Measurements from ENCODE around the gene HCFC1R1. TPM values are rescaled to one million over a fixed set of nuclear protein-coding genes. Genes with fewer than 3 reads are reported as not detected.

The HCFC1R1 gene, protein sequence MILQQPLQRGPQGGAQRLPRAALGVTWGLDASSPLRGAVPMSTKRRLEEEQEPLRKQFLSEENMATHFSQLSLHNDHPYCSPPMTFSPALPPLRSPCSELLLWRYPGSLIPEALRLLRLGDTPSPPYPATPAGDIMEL
- 10 to 100 TPM; 17.8 to 30.9 (median 27.9) TPM for total RNA-seq

DNA sequence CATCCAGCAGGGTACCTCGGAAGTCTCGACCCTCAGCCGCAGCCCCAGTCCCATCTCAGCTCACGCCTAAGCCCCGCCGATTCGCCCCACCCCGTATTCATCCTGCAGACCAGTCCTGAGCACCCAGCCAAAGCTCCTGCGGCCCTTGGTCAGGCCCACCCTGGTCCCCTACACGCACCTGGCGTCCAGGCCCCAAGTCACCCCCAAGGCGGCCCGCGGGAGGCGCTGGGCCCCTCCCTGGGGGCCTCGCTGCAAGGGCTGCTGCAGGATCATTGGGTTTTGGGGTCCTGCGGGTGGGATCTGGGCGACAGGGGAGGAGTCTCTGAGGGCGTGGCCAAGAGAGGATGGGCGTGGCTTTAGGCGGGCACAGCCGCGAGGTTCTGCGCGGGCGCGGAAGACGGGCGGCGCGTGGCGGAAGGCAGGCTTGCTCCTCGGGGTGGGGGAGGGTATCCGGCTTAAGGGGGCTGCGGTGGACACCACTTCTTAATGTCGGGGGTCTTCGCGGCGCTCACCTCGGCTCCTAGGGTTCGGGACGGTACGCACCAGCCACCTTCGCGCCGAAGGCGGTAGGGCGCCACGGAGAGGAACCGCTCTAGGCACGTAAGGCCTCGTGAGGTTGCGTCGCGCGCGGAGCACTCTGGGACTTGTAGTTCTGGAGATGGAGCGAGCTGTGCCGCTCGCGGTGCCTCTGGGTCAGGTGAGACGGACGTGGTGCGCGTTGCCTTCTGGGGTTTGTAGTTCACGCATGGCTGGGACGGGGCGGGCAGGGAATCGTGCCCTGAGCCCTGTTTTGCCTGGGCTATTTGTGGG, at the start of gene HCFC1R1, which contains the start of gene THOC6:
TSS of gene HCFC1R1 (minus strand) at position 274 of the 810 bp plus-strand sequence. CDS start at position 273, 1 bp downstream.
TSS of gene THOC6 (plus strand) at position 367 of the 810 bp plus-strand sequence. CDS start at position 659, 292 bp downstream.
- TF ChIP-seq, protein P1, sequence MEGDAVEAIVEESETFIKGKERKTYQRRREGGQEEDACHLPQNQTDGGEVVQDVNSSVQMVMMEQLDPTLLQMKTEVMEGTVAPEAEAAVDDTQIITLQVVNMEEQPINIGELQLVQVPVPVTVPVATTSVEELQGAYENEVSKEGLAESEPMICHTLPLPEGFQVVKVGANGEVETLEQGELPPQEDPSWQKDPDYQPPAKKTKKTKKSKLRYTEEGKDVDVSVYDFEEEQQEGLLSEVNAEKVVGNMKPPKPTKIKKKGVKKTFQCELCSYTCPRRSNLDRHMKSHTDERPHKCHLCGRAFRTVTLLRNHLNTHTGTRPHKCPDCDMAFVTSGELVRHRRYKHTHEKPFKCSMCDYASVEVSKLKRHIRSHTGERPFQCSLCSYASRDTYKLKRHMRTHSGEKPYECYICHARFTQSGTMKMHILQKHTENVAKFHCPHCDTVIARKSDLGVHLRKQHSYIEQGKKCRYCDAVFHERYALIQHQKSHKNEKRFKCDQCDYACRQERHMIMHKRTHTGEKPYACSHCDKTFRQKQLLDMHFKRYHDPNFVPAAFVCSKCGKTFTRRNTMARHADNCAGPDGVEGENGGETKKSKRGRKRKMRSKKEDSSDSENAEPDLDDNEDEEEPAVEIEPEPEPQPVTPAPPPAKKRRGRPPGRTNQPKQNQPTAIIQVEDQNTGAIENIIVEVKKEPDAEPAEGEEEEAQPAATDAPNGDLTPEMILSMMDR (IDR thresholded peaks at IDR 0.05; ENCODE audit: low read depth), result no peak

DNA sequence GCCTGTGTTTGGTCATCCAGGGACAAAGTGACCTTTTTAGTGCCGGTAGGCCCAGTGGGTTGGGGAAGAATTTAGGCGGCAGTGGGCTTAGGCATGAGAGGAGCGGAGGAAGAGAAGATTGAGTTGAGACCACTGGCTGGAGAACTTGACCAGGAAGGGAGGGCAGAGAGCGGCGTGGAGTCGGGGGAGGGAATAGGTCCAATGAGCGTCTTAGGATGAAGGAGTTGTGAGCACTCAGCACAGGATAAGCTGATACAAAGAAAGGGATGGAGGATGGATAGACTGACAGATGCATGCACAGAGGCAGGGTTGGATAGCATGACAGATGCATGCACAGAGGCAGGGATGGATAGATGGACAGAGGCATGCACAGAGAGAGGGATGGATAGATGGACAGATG, 49.7 kb upstream of the HCFC1R1 start:
- TF ChIP-seq, protein P1 (IDR thresholded peaks at IDR 0.05; ENCODE audit: low read depth), result no peak

DNA sequence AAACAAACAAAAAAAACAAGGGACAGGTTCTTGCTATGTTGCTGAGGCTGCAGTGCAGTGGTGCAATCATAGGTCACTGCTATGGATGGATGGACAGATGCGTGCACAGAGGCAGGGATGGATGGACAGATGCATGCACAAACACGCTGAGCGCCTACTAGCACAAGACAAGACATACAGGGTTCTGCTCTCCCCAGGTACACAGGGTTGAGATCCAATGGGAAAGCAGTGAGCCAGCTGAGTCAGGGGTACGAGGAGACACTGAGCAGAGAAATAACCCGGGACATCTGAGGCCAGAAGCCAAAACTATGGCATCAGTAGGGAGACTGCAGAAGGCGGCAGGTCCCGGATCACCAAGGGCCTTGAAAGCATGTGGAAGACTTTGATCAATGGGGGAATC, 47.9 kb upstream of the HCFC1R1 start:
- TF ChIP-seq, protein P1 (IDR thresholded peaks at IDR 0.05; ENCODE audit: low read depth), result no peak

DNA sequence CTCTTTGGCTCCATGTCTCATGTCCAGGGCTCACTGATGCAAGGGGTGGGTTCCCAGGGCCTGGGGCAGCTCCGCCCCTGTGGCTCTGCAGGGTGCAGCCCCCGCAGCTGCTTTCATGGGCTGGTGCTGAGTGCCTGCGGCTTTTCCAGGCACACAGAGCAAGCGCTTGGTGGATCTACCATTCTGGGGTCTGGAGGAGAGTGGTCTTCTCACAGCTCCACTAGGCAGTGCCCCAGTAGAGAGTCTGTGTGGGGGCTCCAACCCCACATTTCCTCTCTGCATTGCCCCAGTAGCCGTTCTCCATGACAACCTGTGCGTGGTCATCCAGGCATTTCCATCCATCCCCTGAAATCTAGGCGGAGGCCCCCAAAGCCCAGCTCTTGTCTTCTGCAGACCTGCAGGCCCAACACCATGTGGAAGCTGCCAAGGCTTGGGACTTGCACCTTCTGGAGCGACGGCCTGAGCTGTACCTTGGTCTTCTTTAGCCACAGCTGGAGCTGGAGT, 46.9 kb upstream of the HCFC1R1 start:
- TF ChIP-seq, protein P1 (IDR thresholded peaks at IDR 0.05; ENCODE audit: low read depth), result no peak

DNA sequence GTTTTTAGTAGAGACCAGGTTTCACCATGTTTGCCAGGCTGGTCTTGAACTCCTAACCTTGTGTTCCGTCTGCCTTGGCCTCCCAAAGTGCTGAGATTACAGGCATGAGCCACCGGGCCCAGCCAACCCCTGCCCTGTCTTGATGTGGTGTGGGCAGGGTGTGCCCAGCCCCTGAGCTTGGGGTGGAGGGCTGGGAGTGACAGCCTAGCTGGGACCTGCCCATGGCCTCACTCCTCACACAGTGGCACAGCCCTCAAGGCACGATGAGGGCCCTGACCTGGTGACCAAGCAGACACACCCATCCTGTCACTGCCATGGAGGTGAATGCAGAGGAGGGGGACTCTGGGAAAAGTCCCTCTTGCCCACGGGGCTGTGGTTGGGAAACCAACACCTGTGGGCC, 44.7 kb upstream of the HCFC1R1 start:
- TF ChIP-seq, protein P1 (IDR thresholded peaks at IDR 0.05; ENCODE audit: low read depth), result no peak

DNA sequence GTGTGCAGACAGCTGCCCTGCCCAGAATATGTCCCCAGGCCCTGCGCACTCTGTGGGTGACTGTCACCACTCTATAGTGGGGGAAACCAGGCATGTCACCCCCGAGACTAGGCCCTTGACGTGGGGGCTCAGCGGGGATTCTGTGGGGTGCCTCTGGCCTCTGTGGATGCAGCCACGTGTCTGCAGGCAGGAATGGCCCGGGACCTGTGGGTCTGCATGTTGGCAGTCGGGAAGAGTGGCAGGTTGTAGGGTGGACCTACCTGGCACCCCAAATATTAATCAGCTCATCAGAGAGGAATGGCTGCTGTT, 42.7 kb upstream of the HCFC1R1 start:
- TF ChIP-seq, protein P1 (IDR thresholded peaks at IDR 0.05; ENCODE audit: low read depth), result no peak

DNA sequence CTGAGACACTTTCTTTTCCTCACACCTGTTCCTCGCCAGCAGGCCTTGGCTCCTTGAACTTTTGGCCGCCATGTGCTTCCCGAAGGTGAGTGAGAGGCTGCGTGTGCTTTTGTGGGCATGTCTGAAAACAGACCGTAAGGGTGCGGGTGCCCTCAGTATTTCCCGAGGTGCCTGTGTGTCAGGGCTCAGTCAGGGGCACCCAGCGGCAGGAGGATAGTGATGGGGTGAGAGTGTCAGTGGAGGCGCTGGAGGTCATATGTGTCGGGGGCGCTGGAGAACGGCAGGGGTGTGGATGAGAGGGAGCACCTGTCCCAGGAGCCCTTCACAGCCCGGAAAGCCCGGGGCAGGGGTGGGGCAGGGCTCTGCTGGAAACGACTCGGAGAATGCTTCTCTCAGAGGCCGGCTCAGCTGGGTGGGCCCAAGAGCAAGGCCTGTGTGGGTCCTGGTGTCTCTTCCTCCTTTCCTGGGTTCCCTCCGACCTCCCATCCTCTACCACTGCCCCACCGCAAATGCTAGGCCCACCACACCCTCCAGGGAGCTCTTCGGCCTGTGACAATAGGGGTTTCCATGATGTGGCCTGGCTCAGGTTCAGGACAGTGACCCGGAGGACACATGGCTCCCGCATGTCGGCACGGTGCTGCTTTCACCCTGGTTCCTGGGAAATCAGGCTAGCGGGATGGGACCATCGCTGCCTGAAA, 42.1 kb upstream of the HCFC1R1 start:
- TF ChIP-seq, protein P1 (IDR thresholded peaks at IDR 0.05; ENCODE audit: low read depth), result no peak

All from subcutaneous adipose tissue (tissue), 4 donors.